ENCODE measurements around the gene ULK3. TPM values are rescaled to one million over a fixed set of nuclear protein-coding genes. Genes with fewer than 3 reads are reported as not detected.

The ULK3 gene
- total RNA-seq, 1 donor from 2014 or later, result 26.5 TPM

DNA sequence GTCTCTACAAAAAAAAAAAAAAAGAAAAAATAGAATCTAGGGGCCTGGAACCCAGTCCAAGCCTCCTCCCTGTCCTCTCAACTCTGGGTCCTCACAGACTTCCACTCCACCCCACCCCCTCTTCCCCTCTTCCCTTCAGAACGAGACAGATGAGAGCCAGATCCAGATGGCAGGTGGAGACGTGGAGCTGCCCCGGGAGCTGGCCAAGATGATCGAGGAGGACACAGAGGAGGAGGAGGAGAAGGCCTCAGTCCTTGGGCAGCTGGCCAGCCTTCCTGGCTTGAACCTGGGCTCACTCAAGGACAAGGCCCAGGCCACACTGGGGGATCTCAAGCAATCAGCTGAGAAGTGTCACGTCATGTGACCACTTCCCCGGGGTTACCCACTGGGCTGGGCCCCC lies 13.0 kb downstream of the ULK3 start:
- ATAC-seq (no peak), DNase-seq (ENCODE audit: low spot score) (no peak)
- intact Hi-C loops (cut with DNase I), result loop anchor here (10.0 kb wide), 1 partner anchor 65 kb away; the partner anchor contains the start of gene MPI

DNA sequence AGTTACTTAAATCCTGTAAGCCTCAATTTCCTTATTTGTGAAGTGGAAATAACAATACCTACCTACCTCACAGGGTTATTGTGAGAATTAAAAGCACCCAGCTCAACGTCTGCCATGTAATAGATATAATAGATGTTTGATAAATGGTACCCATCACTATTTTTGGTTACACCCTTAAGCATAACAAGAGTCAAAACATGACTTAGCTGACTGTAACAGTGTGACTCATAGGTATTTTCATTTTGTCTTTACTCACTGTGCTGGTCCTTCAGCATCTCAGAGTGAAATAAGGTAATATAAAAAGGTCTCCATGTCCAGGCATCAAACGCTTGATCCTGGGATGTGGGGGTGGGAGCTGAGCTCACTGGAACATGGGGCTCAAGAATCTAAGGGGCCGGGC lies 13.5 kb downstream of the ULK3 start:
- no peak for ATAC-seq
- DNase-seq (ENCODE audit: low spot score), result no peak
- intact Hi-C loops (cut with DNase I), result no loop called here

DNA sequence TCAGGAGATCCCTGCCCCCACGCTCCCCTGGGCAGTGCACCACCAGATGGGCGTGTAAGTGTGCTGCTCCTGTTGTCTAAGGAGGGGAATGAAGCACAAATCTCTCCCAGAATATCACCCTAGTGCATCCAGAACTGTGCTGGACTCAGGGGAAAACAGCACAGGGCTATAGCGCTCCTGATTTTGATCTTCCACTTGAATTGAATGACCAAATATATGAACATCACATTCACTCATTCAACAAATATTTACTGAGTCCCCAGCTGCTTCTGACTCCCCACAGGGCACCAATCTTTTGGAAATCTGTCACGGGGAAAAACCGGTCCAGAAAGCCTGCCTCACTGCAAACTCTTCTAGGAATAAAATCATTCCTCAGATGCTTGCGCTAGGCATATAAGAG lies 14.1 kb downstream of the ULK3 start:
- DNase-seq (ENCODE audit: low spot score), result no peak
- intact Hi-C loops (cut with DNase I), result no loop called here
- ATAC-seq, result no peak

DNA sequence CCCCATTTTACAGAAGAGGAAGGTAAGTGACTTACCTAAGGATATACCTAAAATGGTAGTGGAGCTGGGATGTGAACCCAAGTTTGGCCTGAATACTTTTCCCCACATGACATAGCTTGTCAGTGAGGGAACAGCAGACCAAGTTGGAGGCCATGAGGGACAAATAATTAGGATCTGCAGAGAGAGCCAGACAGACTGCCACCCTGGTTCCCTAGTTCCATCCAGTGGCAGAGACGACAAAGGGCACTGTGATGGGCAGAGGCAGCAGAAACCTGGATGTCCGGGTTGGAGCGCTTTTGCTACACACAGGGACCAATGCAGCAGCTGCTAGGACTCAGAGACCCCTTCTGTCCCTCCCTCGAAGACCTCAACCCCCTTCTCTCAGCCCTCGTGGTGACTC lies 15.3 kb downstream of the ULK3 start:
- DNase-seq (ENCODE audit: low spot score), result no peak
- intact Hi-C loops (cut with DNase I), result no loop called here
- ATAC-seq, result no peak

DNA sequence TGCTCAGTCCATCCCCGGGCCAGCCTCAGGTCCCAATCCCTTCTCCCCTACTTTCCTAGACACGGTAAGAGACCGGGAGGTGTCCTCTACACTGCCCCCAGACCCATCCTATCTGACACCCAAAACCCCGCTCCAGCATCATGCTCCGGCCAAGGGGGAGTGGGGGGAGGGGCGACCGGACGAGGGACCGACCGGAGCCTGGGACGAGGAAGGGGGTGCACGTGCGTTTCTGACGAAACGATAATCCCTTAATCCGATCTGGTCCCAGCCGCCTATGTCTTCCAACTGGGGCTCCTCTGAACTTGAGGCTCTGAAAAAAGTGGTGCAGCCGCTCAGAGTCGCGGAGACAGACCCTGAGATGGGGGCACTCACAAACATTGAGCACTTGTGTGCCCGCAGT lies 16.0 kb downstream of the ULK3 start:
- ATAC-seq, result no peak

DNA sequence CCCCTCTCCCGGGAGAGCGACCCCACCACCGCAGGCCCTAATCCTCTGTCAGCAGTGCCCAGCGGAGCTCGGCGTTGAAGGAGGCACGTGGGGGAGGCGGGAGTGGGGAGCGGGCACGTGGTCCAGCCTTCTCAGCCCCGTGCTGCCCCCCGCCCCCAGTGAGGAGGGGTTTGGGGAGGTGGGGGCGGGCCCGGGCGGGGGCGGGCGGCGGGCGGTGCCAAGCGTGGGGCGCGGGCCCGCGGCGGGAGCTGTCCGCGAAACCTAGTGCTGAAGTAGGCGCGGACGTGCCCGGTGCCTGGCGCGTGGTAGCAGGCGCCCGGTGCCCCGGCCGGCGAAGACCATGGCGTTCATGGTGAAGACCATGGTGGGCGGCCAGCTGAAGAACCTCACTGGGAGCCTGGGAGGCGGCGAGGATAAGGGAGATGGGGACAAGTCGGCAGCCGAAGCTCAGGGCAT lies 16.6 kb downstream of the ULK3 start, which contains the start of gene CPLX3:
Gene CPLX3 (plus strand): TSS at position 264 of the 456 bp plus-strand sequence. CDS start 77 bp downstream, at position 341.
- intact Hi-C loops (cut with DNase I), result no loop called here
- no peak for DNase-seq (ENCODE audit: low spot score)
- ATAC-seq, result peak; percentile 43

More for the DNA sequence above, 16.0 kb downstream of the ULK3 start:
- intact Hi-C loops (cut with DNase I), result no loop called here
- DNase-seq (ENCODE audit: low spot score), result no peak

DNA sequence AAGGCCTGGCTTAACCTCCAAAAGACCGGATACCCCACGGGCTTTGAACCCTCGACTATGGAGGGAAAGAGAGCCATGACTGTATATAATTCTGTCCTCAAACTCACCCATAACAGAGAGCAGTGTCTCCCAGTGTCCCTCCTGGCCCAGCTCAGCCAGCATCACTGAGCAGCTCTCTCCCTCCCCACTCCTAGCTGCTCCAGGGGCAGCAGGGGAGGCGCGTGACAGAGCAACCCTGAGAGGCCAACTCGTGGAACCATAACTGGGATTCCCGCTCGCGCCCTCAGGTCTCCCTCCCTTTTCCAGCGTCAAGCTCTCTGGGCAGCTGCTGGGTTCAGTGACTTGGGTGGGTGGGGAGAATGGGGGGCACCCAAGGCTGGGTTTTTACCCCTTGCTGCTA lies 17.1 kb downstream of the ULK3 start:
- no peak for ATAC-seq
- DNase-seq (ENCODE audit: low spot score), result no peak
- intact Hi-C loops (cut with DNase I), result no loop called here

DNA sequence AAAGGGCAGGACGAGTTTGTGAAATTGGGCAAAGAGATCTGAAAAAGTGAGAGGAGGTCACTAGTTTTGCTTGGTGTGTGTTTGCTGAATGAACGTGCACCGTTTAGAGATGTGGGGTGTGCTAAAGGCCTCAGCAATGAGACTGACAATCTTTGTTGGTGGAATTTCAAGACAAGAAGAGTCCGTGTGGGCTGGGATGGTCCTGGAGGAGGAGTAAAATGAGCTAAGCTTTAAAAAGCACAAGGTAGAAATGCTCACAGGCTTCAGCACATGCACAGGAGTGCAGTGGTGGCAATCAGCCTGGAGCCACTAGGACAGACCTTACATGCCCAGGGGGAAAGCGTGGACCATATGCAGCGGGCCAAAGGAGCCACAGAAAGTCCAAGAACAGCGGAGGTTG lies 18.0 kb downstream of the ULK3 start:
- intact Hi-C loops (cut with DNase I), result loop anchor here (5.0 kb wide), 1 partner anchor 1377 kb away; no protein-coding TSS in a partner anchor
- DNase-seq (ENCODE audit: low spot score) (no peak), ATAC-seq (no peak)

DNA sequence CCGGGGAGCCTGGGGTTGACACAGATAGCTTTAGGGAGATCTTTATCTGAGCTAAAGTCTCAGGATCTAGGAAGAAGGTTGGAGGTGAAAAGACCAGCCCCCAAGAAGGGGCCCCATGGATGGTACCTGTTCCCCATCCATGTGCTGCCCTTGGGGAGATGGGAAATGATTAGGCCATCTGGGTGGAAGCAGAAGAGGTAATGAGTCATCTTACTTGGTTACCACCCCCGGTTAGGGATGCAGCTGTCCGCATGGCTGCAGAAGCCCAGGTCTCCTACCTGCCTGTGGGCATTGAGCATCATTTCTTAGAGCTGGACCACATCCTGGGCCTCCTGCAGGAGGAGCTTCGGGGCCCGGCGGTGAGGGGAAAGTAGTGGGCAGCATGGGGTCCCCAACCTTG lies 19.6 kb downstream of the ULK3 start:
- intact Hi-C loops (cut with DNase I), result loop anchor here (5.0 kb wide), 1 partner anchor 1379 kb away; no protein-coding TSS in a partner anchor

DNA sequence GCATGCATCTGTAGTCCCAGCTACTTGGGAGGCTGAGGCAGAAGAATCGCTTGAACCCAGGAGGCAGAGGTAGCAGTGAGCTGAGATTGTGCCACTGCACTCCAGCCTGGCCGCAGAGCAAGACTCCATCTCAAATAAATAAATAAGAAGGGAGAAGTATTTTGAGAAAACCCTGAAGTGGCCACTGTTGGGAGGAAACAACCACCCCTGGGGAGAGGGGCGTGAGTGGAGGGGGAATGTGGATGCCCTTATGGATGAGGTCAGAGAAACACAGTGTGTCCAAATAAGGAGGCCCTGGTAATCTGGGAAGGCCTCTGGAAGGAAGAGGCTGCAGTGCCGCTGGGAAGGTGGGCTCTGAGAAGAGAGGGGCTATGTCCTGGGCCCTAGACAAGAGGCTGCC lies 20.7 kb downstream of the ULK3 start:
- intact Hi-C loops (cut with DNase I), result loop anchor here (5.0 kb wide), 1 partner anchor 1380 kb away; no protein-coding TSS in a partner anchor
- DNase-seq (ENCODE audit: low spot score) (no peak), ATAC-seq (no peak)

More for the DNA sequence above, 19.6 kb downstream of the ULK3 start:
- ATAC-seq (no peak), DNase-seq (ENCODE audit: low spot score) (no peak)

DNA sequence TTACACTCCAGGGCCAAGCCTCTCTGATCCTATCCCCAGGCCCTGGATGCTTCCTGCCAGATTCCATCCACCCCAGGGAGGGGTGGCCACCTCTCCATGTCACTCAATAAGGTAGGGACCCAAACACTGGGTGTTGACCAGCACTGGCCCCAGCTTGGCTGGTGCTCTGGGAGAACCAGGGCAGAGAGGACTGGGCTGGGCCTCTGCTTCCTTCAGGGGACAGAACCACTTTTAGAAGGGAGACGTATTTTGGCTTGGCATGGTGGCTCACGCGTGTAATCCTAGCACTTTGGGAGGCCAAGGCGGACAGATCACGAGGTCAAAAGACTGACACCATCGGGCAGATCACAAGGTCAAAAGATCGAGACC lies 21.2 kb downstream of the ULK3 start:
- no peak for ATAC-seq
- intact Hi-C loops (cut with DNase I), result loop anchor here (5.0 kb wide), 1 partner anchor 1381 kb away; no protein-coding TSS in a partner anchor
- DNase-seq (ENCODE audit: low spot score), result no peak

DNA sequence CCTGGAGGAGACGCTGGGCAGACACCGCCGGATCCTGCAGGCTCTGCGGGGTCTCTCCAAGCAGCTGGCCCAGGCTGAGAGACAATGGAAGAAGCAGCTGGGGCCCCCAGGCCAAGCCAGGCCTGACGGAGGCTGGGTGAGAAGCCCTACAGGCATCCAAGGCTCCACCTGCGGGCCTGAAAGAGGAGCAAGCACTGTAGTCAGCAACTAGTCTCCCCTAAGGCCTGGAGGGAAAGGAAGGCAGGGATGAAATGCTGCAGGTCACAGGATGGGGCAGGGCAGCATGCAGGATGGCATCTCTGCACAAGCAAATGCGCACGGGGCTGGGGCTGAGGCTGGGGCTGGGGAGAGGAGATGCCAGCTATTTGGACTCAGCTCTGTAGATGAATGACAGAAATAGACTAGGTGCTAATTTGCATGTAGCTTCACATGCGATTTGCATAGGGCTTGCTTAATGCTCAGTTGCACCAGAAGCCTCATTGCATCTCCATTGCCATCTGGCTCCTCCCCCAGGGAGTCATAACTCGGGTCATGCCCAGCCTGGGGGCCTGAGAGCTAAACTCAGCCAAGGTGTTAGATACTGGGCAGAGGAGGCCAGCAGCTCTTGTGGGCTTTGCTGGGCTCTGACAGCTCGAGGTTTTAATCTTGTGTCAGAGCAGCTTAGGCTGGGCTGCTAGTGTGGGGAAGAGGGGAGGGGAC lies 21.7 kb downstream of the ULK3 start:
- intact Hi-C loops (cut with DNase I), result loop anchor here (5.0 kb wide), 1 partner anchor 1381 kb away; no protein-coding TSS in a partner anchor
- DNase-seq (ENCODE audit: low spot score), result no peak
- ATAC-seq, result no peak

DNA sequence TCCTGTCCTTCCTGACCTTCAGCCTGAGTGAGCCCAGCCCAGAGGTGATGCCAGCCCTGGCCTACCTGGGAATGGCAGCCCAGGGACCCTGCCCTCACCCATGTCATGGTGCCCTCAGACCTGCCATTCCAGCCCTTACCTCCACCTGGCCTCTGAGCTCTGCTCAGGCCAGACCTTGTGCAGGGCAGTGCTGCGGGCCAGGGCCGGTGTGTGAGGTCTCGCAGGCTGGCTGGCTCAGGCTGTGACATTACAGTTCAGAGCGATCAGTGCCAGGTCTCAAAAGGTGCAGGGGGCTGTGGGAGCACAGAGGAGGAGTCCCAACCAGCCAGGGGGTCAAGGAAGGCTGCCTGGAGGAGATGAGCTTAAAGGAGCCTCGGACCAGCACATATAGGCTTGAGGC lies 22.9 kb downstream of the ULK3 start:
- DNase-seq (ENCODE audit: low spot score) (no peak), ATAC-seq (no peak)
- intact Hi-C loops (cut with DNase I), result loop anchor here (5.0 kb wide), 1 partner anchor 1382 kb away; no protein-coding TSS in a partner anchor

DNA sequence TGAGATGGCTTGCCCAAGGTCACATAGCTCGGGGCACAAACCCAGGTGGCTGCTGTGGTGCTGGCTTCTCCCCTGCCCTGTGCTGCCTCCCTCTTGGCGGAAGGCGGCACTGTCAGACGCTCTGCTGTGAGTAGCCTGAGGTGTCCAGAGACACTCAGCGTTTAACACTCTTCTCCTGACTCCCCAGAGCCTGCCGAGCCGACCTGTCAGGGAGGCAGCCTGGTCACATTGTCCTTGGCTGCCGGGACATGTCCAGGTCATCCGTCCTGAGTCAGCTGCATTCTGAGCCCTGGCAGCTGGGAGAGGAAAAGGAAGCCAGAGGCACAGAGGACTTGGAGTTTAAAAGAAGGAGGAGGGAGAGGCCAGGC lies 25.6 kb downstream of the ULK3 start:
- intact Hi-C loops (cut with DNase I), result no loop called here
- ATAC-seq, result no peak
- DNase-seq (ENCODE audit: low spot score), result no peak

DNA sequence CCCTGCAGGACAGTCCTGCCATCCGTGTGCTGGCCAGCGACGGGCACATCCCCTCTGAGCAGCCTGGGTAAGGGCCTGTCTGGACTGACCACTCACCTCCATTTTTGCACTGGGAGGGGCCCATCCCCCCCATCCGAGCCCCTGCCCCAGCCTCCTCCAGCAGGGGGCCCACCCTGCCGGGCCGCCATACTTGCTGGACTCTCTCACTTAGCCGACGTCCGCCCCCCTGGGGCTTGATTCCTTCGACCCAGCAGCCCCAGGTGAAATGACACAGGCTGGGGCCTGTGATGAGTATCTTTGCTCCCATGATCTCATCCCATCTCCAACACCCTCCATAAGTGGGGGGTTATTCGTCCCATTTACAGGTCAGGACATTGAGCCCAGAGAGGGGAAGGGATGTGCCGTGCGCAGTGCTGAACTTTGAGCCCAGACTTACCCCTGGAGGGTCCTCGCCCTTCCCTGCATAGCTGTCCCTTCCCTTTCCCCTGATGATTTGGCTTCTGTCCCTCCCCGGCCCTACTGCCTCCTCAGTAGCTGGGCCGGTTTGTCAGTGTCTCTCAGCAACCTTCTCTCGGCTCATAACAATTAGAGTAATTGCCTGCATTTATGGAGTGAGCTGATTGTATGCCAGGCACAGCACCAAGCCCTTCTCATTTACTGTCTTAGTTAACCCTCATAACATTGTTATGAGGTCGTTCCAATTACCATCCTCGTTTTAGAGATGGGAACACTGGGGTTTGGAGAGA lies 26.2 kb downstream of the ULK3 start:
- DNase-seq (ENCODE audit: low spot score) (no peak), ATAC-seq (no peak)
- intact Hi-C loops (cut with DNase I), result no loop called here

DNA sequence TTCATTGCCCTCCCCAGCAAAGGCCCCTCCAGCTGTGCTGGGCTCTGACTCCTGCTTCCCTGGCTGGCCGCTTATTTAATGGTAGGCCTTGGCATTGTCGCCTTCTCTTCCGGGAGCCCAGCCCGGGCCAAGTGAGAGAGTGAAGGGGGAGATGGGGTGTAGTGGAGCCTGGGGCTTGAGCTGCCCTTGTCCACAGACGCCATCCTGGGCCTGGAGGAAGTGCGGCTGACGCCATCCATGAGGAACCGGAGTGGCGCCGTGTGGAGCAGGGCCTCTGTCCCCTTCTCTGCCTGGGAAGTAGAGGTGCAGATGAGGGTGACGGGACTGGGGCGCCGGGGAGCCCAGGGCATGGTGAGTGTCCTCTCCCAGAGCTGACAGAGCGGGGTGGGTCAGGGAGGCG lies 27.0 kb downstream of the ULK3 start:
- intact Hi-C loops (cut with DNase I), result no loop called here
- DNase-seq (ENCODE audit: low spot score) (no peak), ATAC-seq (no peak)

DNA sequence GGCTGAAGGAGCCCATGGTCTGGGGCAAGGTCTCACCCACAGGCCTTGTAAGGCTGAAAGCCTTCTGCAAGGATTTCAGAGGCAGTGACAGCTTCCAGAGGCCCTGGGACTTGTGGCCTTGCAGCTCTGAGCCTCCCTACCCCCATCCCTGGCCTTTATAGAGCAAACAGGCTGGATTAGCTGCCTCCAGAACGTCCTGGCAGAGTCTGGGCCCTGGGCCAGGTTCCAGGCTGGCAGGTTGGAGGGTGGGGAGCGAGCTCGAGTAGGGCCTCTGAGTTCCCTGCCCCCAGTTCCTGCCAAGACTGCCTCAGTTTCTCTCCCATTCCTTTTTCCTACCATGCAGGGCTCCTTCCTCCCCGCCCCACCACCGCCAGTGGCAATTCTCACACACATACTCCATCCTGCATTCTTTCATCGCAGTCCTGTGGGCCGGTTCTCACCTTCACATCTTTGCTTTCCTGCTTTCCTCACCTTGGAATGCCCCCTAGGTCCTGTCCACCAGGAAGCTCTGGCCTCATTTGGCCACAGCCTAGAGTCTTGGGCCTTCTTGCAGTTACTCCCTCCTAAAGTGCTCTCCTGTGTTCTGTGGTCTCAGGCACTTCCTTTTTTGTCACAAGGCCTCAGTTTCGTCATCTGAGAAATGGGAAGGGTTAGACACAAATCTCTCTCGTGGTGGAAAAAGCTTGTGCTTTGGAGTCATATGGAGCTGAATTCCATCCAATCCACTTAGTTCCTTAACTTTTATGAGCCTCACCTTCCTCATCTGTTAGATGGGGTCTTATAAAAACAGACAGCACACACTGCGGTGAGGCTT lies 27.6 kb downstream of the ULK3 start:
- intact Hi-C loops (cut with DNase I), result no loop called here
- ATAC-seq, result no peak

DNA sequence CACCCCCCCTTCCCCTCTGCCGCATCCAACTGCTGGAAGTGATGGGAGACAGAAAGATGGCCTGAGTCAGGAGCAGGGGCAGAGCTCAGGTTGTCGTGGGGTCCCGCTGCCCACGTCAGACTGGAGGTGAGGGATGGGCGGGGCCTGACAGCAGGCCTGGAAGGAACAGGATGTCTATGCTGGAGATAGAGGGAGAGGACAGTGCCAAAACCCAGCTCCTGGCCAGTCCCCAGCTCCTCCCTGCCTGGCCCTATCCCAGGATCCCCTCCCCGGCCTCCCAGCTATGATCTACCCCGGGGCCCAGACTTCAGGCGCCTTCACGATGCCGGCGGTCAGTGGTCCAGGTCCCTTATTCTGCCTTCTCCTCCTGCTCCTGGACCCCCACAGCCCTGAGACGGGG lies 30.4 kb downstream of the ULK3 start, which contains the start of gene LMAN1L:
Gene LMAN1L (plus strand): TSS at position 303 of the 400 bp plus-strand sequence. CDS start 20 bp downstream, at position 323.
- ATAC-seq (no peak), DNase-seq (ENCODE audit: low spot score) (no peak)
- intact Hi-C loops (cut with DNase I), result no loop called here

More for the DNA sequence above, 27.6 kb downstream of the ULK3 start:
- no peak for DNase-seq (ENCODE audit: low spot score)

DNA sequence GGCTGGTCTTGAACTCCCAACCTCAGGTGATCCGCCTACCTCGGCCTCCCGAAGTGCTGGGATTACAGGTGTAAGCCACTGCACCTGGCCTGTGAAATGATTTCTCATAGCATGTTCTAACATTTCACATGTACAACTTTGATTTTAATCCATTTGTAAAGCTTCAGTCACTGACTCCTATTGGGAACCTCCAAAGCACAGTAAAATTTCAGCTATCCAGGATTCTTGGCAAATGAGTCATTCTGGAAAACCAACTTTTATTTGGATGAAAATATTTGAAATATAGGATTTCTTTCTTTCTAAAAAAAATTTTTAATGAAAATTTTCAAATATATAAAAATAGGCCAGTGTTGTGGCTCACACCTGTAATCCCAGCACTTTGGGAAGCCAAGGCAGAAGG lies 33.0 kb downstream of the ULK3 start:
- intact Hi-C loops (cut with DNase I), result no loop called here
- DNase-seq (ENCODE audit: low spot score), result no peak
- ATAC-seq, result no peak

Measured in sciatic nerve (tissue), 2 donors.